SH-SY5Y (cell line): ENCODE measurements around the gene KBTBD4.

Experiments used
- GATA2 ChIP-seq: IDR thresholded peaks from 2 replicates; pipeline ENCODE4 v1.6.1; 2011; ENCODE audit warnings: mild to moderate bottlenecking, low read depth, low read length
- GATA3 ChIP-seq: IDR thresholded peaks from 2 replicates; pipeline ENCODE4 v1.6.1; 2011; ENCODE audit warnings: low read depth, mild to moderate bottlenecking, low read length, moderate library complexity

DNA sequence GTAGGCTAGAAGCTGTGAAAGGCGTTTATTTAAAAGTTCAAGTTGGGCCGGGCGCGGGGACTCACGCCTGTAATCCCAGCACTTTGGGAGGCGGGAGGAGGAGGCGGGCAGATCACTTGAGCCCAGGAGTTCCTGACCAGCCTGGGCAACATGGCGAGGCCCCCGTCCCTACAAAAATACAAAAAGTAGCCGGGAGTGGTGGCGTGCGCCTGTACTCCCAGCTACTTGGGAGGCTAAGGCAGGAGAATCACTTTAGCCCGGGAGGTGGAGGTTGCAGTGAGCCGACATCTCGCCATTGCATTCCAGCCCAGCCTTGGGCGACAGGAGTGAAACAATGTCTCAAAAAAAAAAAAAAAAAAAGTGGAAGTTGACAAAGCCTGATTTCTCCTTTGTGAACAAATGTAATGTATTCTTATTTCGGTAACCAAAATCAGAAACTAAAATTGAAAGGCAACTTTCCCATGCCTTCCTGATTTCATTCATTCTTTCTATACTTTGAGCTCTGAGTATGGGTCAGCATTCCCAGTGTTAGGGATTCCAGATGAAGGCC, 12.5 kb downstream of the KBTBD4 start:
- TF ChIP-seq GATA2, result no peak
- TF ChIP-seq GATA3, result no peak
